ENCODE measurements around the gene DNAL4.

DNA sequence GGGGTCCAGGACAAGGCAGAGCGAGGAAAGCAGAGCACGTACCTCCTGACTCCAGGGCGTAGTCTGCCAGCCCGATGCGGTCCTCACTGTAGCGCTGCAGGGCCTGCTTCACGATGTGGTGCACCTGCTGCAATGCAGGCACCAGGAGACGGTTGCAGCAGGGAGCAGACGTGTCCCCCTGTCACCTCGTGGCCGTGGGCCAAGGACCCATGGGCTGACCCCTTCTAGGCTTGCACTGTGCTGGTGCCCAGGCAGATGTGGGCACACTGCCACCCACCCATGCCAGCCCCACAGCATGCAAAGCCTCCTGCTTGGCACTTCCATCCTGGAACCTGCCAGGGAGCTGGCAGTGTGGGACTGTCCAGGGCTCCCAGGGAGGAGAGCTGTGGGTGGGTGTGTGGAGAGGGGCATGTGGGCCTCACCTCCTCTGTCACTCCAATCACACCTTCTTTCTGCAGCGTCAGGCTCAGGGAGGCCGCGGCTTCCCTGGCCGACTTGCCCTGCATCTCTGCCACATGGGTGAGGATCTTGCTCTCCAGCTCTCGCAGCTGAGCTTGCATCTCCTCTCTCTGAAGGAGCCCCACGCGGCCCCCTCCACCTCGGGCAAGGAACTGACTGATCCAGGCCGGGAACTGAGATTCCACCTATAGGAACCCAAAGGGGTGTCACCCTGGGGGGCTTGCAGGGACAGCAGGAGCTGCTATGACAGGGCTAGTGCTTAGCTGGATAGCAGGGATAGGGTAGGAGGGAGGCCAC is 54.5 kb downstream of the DNAL4 start:
- no peak for TF ChIP-seq POLR2A (IDR thresholded peaks at IDR 0.05; ENCODE audit: low read length)
- TF ChIP-seq GATA1 (IDR thresholded peaks at IDR 0.05; ENCODE audit: low read depth, low read length) = no peak
